SK-N-SH treated with all-trans-retinoic acid at 6 μM for 48 hours (cell line): ENCODE results near the gene LPP.

Source experiments
- ATAC-seq: fragments of 200-7000 bp; cut with Tn5 transposase; 3 replicates; pipeline ENCODE4 v1.9.1; 2020; ENCODE audit warnings: mild to moderate bottlenecking, moderate library complexity
- ARNTL ChIP-seq: fragments of 450-650 bp; formaldehyde crosslinking; IDR thresholded peaks from 2 replicates; pipeline ENCODE4 v1.5.0; 2020; ENCODE audit warnings: low read depth, mild to moderate bottlenecking, moderate library complexity, borderline replicate concordance
- BACH2 ChIP-seq: fragments of 250-450 bp; sonication (Bioruptor Pico); IDR thresholded peaks from 2 replicates; pipeline ENCODE4 v1.9.0; 2021; ENCODE audit warnings: mild to moderate bottlenecking, borderline replicate concordance
- CREB5 ChIP-seq: fragments of 250-450 bp; sonication (Bioruptor Pico); IDR thresholded peaks from 2 replicates; pipeline ENCODE4 v1.5.1; 2020; ENCODE audit warnings: low read depth, mild to moderate bottlenecking, moderate library complexity
- CSDC2 ChIP-seq: fragments of 250-450 bp; sonication (Bioruptor Pico); IDR thresholded peaks from 2 replicates; pipeline ENCODE4 v1.5.0; 2020; ENCODE audit warnings: mild to moderate bottlenecking, moderate library complexity
- CSRNP3 ChIP-seq: fragments of 250-450 bp; sonication (Bioruptor Pico); IDR thresholded peaks from 2 replicates; pipeline ENCODE4 v1.5.1; 2021; ENCODE audit warnings: mild to moderate bottlenecking, moderate library complexity
- ESRRG ChIP-seq: fragments of 250-450 bp; sonication (Bioruptor Pico); IDR thresholded peaks from 2 replicates; pipeline ENCODE4 v1.6.1; 2021; ENCODE audit warnings: mild to moderate bottlenecking
- GLIS3 ChIP-seq: fragments of 250-450 bp; sonication (Bioruptor Pico); IDR thresholded peaks from 2 replicates; pipeline ENCODE4 v1.5.0; 2020; ENCODE audit warnings: mild to moderate bottlenecking, moderate library complexity
- ISL1 ChIP-seq: fragments of 250-450 bp; sonication (Bioruptor Pico); IDR thresholded peaks from 2 replicates; pipeline ENCODE4 v2.1.2; 2022; ENCODE audit warnings: mild to moderate bottlenecking, moderate library complexity
- OSR1 ChIP-seq: fragments of 250-450 bp; sonication (Bioruptor Pico); IDR thresholded peaks from 2 replicates; pipeline ENCODE4 v1.8.0; 2022; ENCODE audit warnings: moderate library complexity, mild to moderate bottlenecking, inconsistent platforms
- PATZ1 ChIP-seq: fragments of 250-450 bp; sonication (Bioruptor Pico); IDR thresholded peaks from 2 replicates; pipeline ENCODE4 v1.8.0; 2020; ENCODE audit warnings: mild to moderate bottlenecking, moderate library complexity, borderline replicate concordance
- PPARA ChIP-seq: fragments of 250-450 bp; sonication (Bioruptor Pico); IDR thresholded peaks from 2 replicates; pipeline ENCODE4 v1.5.0; 2020; ENCODE audit warnings: mild to moderate bottlenecking, borderline replicate concordance
- TCF4 ChIP-seq: fragments of 250-450 bp; sonication (Bioruptor Pico); IDR thresholded peaks from 2 replicates; pipeline ENCODE4 v1.8.0; 2021; ENCODE audit warnings: mild to moderate bottlenecking, moderate library complexity, borderline replicate concordance
- TOX ChIP-seq: fragments of 250-450 bp; sonication (Bioruptor Pico); IDR thresholded peaks from 2 replicates; pipeline ENCODE4 v1.8.0; 2021; ENCODE audit warnings: mild to moderate bottlenecking, moderate library complexity, borderline replicate concordance
- TSHZ2 ChIP-seq: fragments of 250-450 bp; sonication (Bioruptor Pico); IDR thresholded peaks from 2 replicates; pipeline ENCODE4 v1.5.0; 2020; ENCODE audit warnings: mild to moderate bottlenecking, moderate library complexity
- ZC3H10 ChIP-seq: fragments of 250-450 bp; sonication (Bioruptor Pico); IDR thresholded peaks from 2 replicates; pipeline ENCODE4 v1.5.1; 2021; ENCODE audit warnings: mild to moderate bottlenecking, moderate library complexity
- ZFP3 ChIP-seq: fragments of 250-450 bp; sonication (Bioruptor Pico); IDR thresholded peaks from 2 replicates; pipeline ENCODE4 v1.5.0; 2020; ENCODE audit warnings: mild to moderate bottlenecking, moderate library complexity
- ZFP30 ChIP-seq: fragments of 450-650 bp; formaldehyde crosslinking; IDR thresholded peaks from 2 replicates; pipeline ENCODE4 v1.5.0; 2022; ENCODE audit warnings: mild to moderate bottlenecking, moderate library complexity
- ZNF565 ChIP-seq: fragments of 450-650 bp; formaldehyde crosslinking; conservative IDR thresholded peaks from 2 replicates; pipeline ENCODE4 v1.5.0; 2020; ENCODE audit warnings: low read depth, mild to moderate bottlenecking, moderate library complexity
- ZNF70 ChIP-seq: fragments of 450-650 bp; formaldehyde crosslinking; IDR thresholded peaks from 2 replicates; pipeline ENCODE4 v1.5.0; 2020; ENCODE audit warnings: mild to moderate bottlenecking, moderate library complexity
- ZNF8 ChIP-seq: fragments of 450-650 bp; formaldehyde crosslinking; IDR thresholded peaks from 2 replicates; pipeline ENCODE4 v1.5.0; 2020; ENCODE audit warnings: mild to moderate bottlenecking, moderate library complexity

The LPP gene

GRCh38 chr3:188272481-188273372 is 118.8 kb downstream of the LPP start:
- peak; percentile 58 for ATAC-seq
- TF ChIP-seq ZFP3 (peak; percentile 63), ZC3H10 (CRISPR knock-in tag) (peak; percentile 55; the same call in 1 of the 2 replicates), ESRRG (CRISPR knock-in tag) (no peak), PATZ1 (CRISPR knock-in tag) (peak; percentile 47; the same call in 1 of the 2 replicates), CSRNP3 (CRISPR knock-in tag) (no peak), PPARA (CRISPR knock-in tag) (no peak), BACH2 (no peak), TCF4 (CRISPR knock-in tag) (no peak), CSDC2 (CRISPR knock-in tag) (peak; percentile 90; the same call in 1 of the 2 replicates), TSHZ2 (CRISPR knock-in tag) (no peak), ZNF565 (CRISPR knock-in tag) (no peak), ZFP30 (CRISPR knock-in tag) (no peak), TOX (CRISPR knock-in tag) (peak; percentile 92), ISL1 (CRISPR knock-in tag) (no peak; the same call in 1 of the 2 replicates), ARNTL (CRISPR knock-in tag) (no peak), OSR1 (CRISPR knock-in tag) (no peak), GLIS3 (no peak), ZNF70 (no peak), ZNF8 (CRISPR knock-in tag) (no peak)

- ATAC-seq = peak; percentile 4; the same call in 2 of the 3 replicates
- TF ChIP-seq TOX (CRISPR knock-in tag) (peak; percentile 45; the same call in 1 of the 2 replicates), TCF4 (CRISPR knock-in tag) (no peak)
These were observed 120.4 kb downstream of the LPP start for GRCh38 chr3:188274249-188274915.

- TF ChIP-seq CSDC2 (CRISPR knock-in tag) = no peak
- no peak for TF ChIP-seq ZC3H10 (CRISPR knock-in tag)
- TF ChIP-seq ZNF70 = no peak
- TF ChIP-seq CREB5 (CRISPR knock-in tag) = no peak
- TF ChIP-seq TCF4 (CRISPR knock-in tag) = no peak
- no peak for TF ChIP-seq OSR1 (CRISPR knock-in tag)
- TF ChIP-seq GLIS3 = no peak
- no peak for ATAC-seq
These were observed 122.4 kb downstream of the LPP start for GRCh38 chr3:188276375-188276774.
